ENCODE measurements around the gene RABGAP1.

DNA sequence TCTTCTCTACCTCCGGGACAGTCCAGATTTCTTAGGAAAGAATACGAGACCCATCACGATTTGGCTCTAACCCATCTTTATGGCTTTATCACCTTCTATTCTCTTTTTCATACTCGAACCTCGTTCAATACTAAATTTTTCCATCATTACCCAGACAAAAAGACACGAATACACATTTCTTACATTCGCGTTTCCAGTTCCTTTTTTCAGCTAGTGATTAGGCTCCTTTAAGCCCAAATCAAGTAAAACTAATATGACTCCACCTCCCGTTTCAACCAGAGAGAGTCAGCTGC lies 28.2 kb upstream of the RABGAP1 start:
- TF ChIP-seq EZH2 (IDR thresholded peaks at IDR 0.05; ENCODE audit: insufficient read depth, poor library complexity, severe bottlenecking) (no peak), EZH2phosphoT487 (IDR thresholded peaks at IDR 0.05; ENCODE audit: insufficient read depth, low read depth) (no peak)
